ENCODE results near the gene BTNL9. TPM values are rescaled to one million over a fixed set of nuclear protein-coding genes. Genes with fewer than 3 reads are reported as not detected.

Gene BTNL9
- total and polyA plus RNA-seq, 2 of the 8 experiments (the other 6 are each of a cell fraction or from before 2014, with no cell fraction given) = 0.23 to 0.89 TPM

DNA sequence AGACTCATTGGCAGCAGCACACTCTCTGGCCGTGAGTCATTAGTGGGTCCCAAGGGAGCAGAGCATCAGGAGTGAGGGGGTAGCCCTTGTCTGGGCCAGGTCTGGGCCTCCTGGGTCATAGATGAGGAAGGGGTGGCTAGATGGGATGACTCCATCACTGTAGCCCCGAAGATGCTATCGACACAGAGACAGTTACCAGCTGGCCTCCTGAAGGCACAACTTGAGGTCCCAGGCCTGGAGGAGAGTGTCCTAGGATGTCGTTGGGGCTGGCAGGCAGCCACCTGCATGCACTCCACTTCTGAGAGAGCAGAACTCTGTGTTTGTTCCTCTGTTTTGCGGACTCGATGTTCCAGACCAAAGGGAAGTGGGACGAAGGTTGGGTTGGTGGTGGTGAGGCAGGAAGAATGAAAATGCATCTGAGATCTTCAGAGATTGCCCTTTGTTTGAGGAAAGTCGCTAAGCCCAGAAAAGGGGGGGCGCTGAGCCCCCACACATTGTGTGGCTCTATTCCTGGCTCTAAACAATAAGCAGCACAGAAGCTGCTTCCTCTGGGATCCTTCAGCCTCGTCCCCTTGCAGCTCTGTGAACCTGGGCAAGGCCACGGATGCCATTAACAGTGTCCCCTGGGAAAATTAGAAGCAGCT, 4.7 kb downstream of the BTNL9 start:
- Histone ChIP-seq H2BK5ac (ENCODE audit: low read depth, low read length) (no peak overlapping the region), H3K4me1 (replicated peaks in 1 of 4; ENCODE audit: control insufficient read depth in 3 of 4, insufficient read depth in 4 of 4, low read length in 3 of 4) (no peaks in the 10 kb centered on the region; a peak in 1 of 7 replicates), H4K5ac (ENCODE audit: insufficient read length, low read depth, low read length) (no peak overlapping the region), H4K20me1 (replicated peaks in 1 of 2; ENCODE audit: control insufficient read depth in 1 of 2, insufficient read depth in 2 of 2, low read length in 2 of 2) (no peaks in the 10 kb centered on the region), H3K27ac (ENCODE audit: low read depth, low read length) (no peak overlapping the region), H2BK120ac (replicated peaks; ENCODE audit: low read depth, low read length) (no peak overlapping the region), H3K36me3 (ENCODE audit: control insufficient read depth in 2 of 4, insufficient read depth in 4 of 4, low read length in 3 of 4) (no peaks in the 10 kb centered on the region), H3K14ac (ENCODE audit: insufficient read length) (no peak overlapping the region), H3K4me3 (ENCODE audit: extremely low read depth in 1 of 4, insufficient read depth in 2 of 4, low read depth in 3 of 4, low read length in 4 of 4) (no peak overlapping the region), H3K4me2 (ENCODE audit: insufficient read depth in 1 of 2, low read depth in 2 of 2, low read length in 2 of 2) (no peak overlapping the region), H3K27me3 (replicated peaks in 1 of 4; ENCODE audit: control insufficient read depth in 3 of 4, extremely low read depth in 1 of 4, insufficient read depth in 3 of 4, low read length in 3 of 4) (peaks cover 0 to 4% (median under 1%) of the 10 kb centered on the region in 4 experiments; a peak in 4 of 7 replicates), H2BK15ac (ENCODE audit: low read length) (no peak overlapping the region), H4K8ac (ENCODE audit: extremely low read depth, insufficient read depth, low read length) (no peak overlapping the region), H3K9me3 (ENCODE audit: insufficient read depth in 2 of 2, low read depth in 1 of 2, low read length in 1 of 2) (peaks cover 2 to 7% of the 10 kb centered on the region in 2 experiments; a peak in 2 of 4 replicates), H3K18ac (ENCODE audit: extremely low read depth, low read length) (no peak overlapping the region), H2BK20ac (ENCODE audit: low read length) (no peak overlapping the region), H3K23ac (ENCODE audit: insufficient read length) (no peak overlapping the region), H3K79me2 (ENCODE audit: control insufficient read depth in 1 of 2, insufficient read depth in 2 of 2, low read length in 2 of 2) (no peaks in the 10 kb centered on the region), H3K56ac (replicated peaks; ENCODE audit: insufficient read length, low read depth, low read length) (no peak overlapping the region), H2AK5ac (ENCODE audit: low read depth, low read length) (no peak overlapping the region), H3K23me2 (ENCODE audit: low read depth, low read length) (peaks cover 2% of the 10 kb centered on the region; the same call in 1 of the 2 replicates), H3K79me1 (ENCODE audit: low read depth, low read length) (no peaks in the 10 kb centered on the region), H3K4ac (replicated peaks; ENCODE audit: insufficient read length, low read depth, low read length) (no peak overlapping the region), H3K9ac (replicated peaks in 1 of 4; ENCODE audit: extremely low read depth in 1 of 4, low read depth in 3 of 4, low read length in 3 of 4) (no peak overlapping the region), H2AFZ (ENCODE audit: low read length) (no peak overlapping the region), H2BK12ac (ENCODE audit: low read depth, low read length) (no peak overlapping the region), H4K91ac (replicated peaks; ENCODE audit: insufficient read length, low read length) (no peak overlapping the region)
- DNase-seq (ENCODE audit: low read depth in 1 of 2, low spot score in 2 of 2) = no peak
- CTCF ChIA-PET (ENCODE audit: partially characterized antibody) = interaction anchor here (1.3 kb wide), 2 partner anchors 44 to 170 kb away, joined by 3 to 4 read pairs; no protein-coding TSS in a partner anchor
- no peak for FAIRE-seq
- POLR2A ChIA-PET (ENCODE audit: partially characterized antibody) = no interaction called here
- WGBS, 2 experiments (ENCODE audit: extremely low coverage in 1 of 2, insufficient coverage in 1 of 2, insufficient read length in 1 of 2, insufficient replicate concordance in 2 of 2, low coverage in 1 of 2, low lambda C conversion rate in 2 of 2, missing lambda C conversion rate in 1 of 2) = 80% methylated on average over 11 of the region's 11 CpGs; no CpG with 5 or more reads in 1 of the 2 experiments
- TF ChIP-seq TBP (IDR thresholded peaks at IDR 0.05; ENCODE audit: low read depth, low read length) = no peak
- TF ChIP-seq YY1 (IDR thresholded peaks at IDR 0.05; ENCODE audit: low read depth, low read length) = no peak
- no peak for TF ChIP-seq SRF (IDR thresholded peaks at IDR 0.05; ENCODE audit: low read depth, low read length)
- no peak for TF ChIP-seq CHD1 (IDR thresholded peaks at IDR 0.05; ENCODE audit: low read depth, low read length)
- TF ChIP-seq CTBP2 (IDR thresholded peaks at IDR 0.05; ENCODE audit: borderline replicate concordance, insufficient read depth, insufficient read length, low read length) = no peak
- no peak for TF ChIP-seq ZNF274 (IDR thresholded peaks at IDR 0.05; ENCODE audit: borderline replicate concordance, extremely low read depth, low read length)
- TF ChIP-seq TAF7 (optimal IDR thresholded peaks at IDR 0.05; ENCODE audit: borderline replicate concordance, low read depth, low read length) = no peak
- TF ChIP-seq RBBP5 (IDR thresholded peaks at IDR 0.05; ENCODE audit: borderline replicate concordance, low read depth, low read length) = no peak
- no peak for TF ChIP-seq TEAD4 (IDR thresholded peaks at IDR 0.05; ENCODE audit: low read depth, low read length)
- TF ChIP-seq TCF12 (IDR thresholded peaks at IDR 0.05; ENCODE audit: low read depth, low read length) = no peak
